Right lobe of liver (tissue), 4 donors: Measurements from ENCODE around the gene LGR4.

Experiments
- POLR2A ChIP-seq: fragments of 450-650 bp; IDR thresholded peaks from one replicate; pipeline ENCODE4 v1.6.1; 2017; ENCODE audit warnings: antibody characterized with exemption, mild to moderate bottlenecking
- TF ChIP-seq, protein P1 (sequence below), 4 donors: fragments of 200-600 bp in 3 of 4; fragments of 450-650 bp in 1 of 4; IDR thresholded peaks; one replicate each; pipeline versions ENCODE4 v1.5.1 to v1.8.0; 2016 to 2022; ENCODE audit warnings: antibody characterized with exemption in 4 of 4, mild to moderate bottlenecking in 2 of 4
- donor health status: DM: no; HTN: no; CAD: no.
- donor health status: DM: no; HTN: no; CAD: no.
- donor health status: DM: no; HTN: yes; CAD: no.

DNA sequence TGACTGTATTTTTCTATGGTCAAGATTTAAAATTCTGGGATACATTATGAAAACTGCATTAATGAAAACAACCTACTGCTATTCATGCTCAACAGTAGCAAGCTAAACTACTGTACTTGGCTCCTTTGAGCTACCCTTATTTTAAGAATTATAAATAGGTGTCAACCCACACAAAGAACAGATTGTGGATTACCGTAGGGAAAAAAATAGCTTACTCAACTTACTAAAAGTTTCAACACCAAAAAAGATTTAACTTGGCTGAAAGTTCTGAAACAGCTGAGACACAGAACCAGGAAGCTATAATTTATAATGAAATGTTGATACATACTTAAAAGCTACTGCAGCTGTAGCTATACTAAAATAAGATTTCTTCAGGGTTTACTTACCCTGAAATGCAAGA lies 23.9 kb upstream of the LGR4 start:
- TF ChIP-seq, protein P1, sequence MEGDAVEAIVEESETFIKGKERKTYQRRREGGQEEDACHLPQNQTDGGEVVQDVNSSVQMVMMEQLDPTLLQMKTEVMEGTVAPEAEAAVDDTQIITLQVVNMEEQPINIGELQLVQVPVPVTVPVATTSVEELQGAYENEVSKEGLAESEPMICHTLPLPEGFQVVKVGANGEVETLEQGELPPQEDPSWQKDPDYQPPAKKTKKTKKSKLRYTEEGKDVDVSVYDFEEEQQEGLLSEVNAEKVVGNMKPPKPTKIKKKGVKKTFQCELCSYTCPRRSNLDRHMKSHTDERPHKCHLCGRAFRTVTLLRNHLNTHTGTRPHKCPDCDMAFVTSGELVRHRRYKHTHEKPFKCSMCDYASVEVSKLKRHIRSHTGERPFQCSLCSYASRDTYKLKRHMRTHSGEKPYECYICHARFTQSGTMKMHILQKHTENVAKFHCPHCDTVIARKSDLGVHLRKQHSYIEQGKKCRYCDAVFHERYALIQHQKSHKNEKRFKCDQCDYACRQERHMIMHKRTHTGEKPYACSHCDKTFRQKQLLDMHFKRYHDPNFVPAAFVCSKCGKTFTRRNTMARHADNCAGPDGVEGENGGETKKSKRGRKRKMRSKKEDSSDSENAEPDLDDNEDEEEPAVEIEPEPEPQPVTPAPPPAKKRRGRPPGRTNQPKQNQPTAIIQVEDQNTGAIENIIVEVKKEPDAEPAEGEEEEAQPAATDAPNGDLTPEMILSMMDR (IDR thresholded peaks at IDR 0.05), result no peak
- no peak for TF ChIP-seq POLR2A
